Body of pancreas (tissue), 4 donors: Measurements from ENCODE around the gene E2F1. TPM values are rescaled to one million over a fixed set of nuclear protein-coding genes. Genes with fewer than 3 reads are reported as not detected.

ENCODE experiments used
- ATAC-seq: fragments of 150-250 bp; one replicate; pipeline ENCODE4 v1.9.1; 2016
- DNase-seq, 4 donors: peaks; one replicate each; pipeline ENCODE4 v3.0.0-alpha.2; 2019
- H3K27ac ChIP-seq, 4 donors: fragments of 200-600 bp; sonication (generic); 1 replicate in 3 of 4; 2 replicates in 1 of 4; pipeline versions ENCODE4 v1.5.1 to v1.6.1; 2016 to 2019; ENCODE audit warnings: mild to moderate bottlenecking in 1 of 4, mixed read lengths in 1 of 4, moderate library complexity in 1 of 4
- H3K27me3 ChIP-seq, 2 donors: fragments of 200-600 bp; sonication (generic); one replicate each; pipeline ENCODE4 v1.6.0; 2016; ENCODE audit warnings: mild to moderate bottlenecking in 1 of 2
- H3K36me3 ChIP-seq, 2 donors: fragments of 200-600 bp; sonication (generic); replicated peaks in 1 of 2; 2 replicates each; pipeline ENCODE4 v1.5.1; 2016; ENCODE audit warnings: low read depth in 2 of 2; ENCODE audit not compliant: insufficient read depth in 1 of 2
- H3K4me1 ChIP-seq: fragments of 200-600 bp; sonication (generic); one replicate; pipeline ENCODE4 v1.6.0; 2016
- H3K4me3 ChIP-seq, 2 donors: fragments of 200-600 bp; sonication (generic); 1 replicate in 1 of 2; 2 replicates in 1 of 2; pipeline ENCODE4 v1.5.1; 2016 to 2019
- H3K9me3 ChIP-seq, 3 donors: fragments of 200-600 bp; sonication (generic); 1 replicate in 2 of 3; 2 replicates in 1 of 3; pipeline ENCODE4 v1.5.1; 2016
- POLR2A ChIP-seq, 3 donors: fragments of 450-650 bp; IDR thresholded peaks; one replicate each; pipeline ENCODE4 v1.6.1; 2016; ENCODE audit warnings: antibody characterized with exemption in 3 of 3, mild to moderate bottlenecking in 2 of 3
- WGBS, 2 donors: methylation state at CpG; one replicate each; pipeline ENCODE4 v1.1.5; 2017; 5-methylcytosine and 5-hydroxymethylcytosine counted together
- intact Hi-C: fragments of 100-400 bp; cut with DNase I; formaldehyde crosslinking; loops from one replicate; pipeline ENCODE4 v1.15.1; 2023
- total RNA-seq, 2 donors: library from RNA; depleted of rRNA; stranded (reverse); fragments of >200 nt; gene quantifications; one replicate each; pipeline ENCODE4 v1.1.0, GENCODE V29; 2016
- TF ChIP-seq, protein P1 (sequence below), 7 experiments: fragments of 450-650 bp in 4 of 7; fragments of 200-600 bp in 3 of 7; sonication (generic) in 3 of 7; IDR thresholded peaks; one replicate each; pipeline ENCODE4 v1.5.1; 2016 to 2019; ENCODE audit warnings: antibody characterized with exemption in 7 of 7

Gene E2F1
- total RNA-seq, 2 donors from 2014 or later: 0.66 TPM; not detected in 1

DNA sequence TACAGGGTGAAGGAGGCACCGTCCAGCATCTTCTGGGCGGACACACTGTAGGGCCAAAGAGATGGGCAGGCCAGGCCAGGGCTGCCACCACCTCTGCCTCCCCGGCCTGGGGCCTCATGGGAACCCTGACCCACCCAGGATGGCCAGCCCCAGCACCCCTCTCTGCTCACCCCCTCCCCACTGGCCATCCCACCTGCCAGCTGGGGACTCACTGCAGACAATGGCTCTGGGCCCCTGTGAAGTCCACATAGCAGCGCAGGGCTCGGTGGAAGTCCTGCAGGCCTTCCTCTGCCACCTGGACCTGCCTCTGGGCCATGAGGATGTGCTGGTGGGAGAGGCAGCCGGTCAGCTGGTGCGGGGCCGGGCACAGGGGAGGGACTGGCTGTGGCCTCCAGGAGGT is 27.7 kb downstream of the E2F1 start:
- 89 to 95% methylated on average over 5 to 8 of the region's 8 CpGs for WGBS, 2 donors
- H3K36me3 ChIP-seq: no peaks in the 10 kb centered on the region
- peaks cover 28% of the 10 kb centered on the region for H3K4me1 ChIP-seq
- ATAC-seq (no peak), DNase-seq (no peak)
- no peak overlapping the region for H3K4me3 ChIP-seq
- H3K9me3 ChIP-seq: no peaks in the 10 kb centered on the region
- H3K27ac ChIP-seq: no peak overlapping the region
- H3K27me3 ChIP-seq: no peaks in the 10 kb centered on the region
- TF ChIP-seq POLR2A (IDR thresholded peaks at IDR 0.05): no peak
- TF ChIP-seq, protein P1, sequence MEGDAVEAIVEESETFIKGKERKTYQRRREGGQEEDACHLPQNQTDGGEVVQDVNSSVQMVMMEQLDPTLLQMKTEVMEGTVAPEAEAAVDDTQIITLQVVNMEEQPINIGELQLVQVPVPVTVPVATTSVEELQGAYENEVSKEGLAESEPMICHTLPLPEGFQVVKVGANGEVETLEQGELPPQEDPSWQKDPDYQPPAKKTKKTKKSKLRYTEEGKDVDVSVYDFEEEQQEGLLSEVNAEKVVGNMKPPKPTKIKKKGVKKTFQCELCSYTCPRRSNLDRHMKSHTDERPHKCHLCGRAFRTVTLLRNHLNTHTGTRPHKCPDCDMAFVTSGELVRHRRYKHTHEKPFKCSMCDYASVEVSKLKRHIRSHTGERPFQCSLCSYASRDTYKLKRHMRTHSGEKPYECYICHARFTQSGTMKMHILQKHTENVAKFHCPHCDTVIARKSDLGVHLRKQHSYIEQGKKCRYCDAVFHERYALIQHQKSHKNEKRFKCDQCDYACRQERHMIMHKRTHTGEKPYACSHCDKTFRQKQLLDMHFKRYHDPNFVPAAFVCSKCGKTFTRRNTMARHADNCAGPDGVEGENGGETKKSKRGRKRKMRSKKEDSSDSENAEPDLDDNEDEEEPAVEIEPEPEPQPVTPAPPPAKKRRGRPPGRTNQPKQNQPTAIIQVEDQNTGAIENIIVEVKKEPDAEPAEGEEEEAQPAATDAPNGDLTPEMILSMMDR (IDR thresholded peaks at IDR 0.05): no peak
- intact Hi-C loops: loop anchor here (10.0 kb wide), 1 partner anchor 204 kb away; no protein-coding TSS in a partner anchor

DNA sequence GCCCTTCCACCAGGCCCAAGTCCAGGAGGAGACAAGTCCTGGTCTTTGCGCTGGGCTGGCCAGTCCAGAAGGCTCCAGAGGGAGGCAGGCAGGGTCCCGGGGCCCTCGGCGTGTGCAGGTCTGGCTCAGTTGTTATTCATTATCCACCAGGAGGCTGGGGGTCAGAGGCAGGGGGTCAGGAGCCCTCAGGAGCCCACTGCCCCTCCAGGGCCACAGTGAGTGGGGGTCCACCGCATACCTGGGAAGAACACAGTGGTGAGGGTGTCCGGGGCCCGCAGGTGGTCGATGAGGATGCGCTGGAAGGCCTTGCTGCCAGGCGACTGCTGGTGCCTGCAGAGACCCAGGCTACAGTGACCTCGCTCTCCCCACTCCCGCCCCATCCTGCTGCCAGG is 28.5 kb downstream of the E2F1 start:
- intact Hi-C loops: loop anchor here (10.0 kb wide), 1 partner anchor 203 kb away; no protein-coding TSS in a partner anchor
- WGBS, 2 donors: 92 to 94% methylated on average over 5 to 12 of the region's 12 CpGs

DNA sequence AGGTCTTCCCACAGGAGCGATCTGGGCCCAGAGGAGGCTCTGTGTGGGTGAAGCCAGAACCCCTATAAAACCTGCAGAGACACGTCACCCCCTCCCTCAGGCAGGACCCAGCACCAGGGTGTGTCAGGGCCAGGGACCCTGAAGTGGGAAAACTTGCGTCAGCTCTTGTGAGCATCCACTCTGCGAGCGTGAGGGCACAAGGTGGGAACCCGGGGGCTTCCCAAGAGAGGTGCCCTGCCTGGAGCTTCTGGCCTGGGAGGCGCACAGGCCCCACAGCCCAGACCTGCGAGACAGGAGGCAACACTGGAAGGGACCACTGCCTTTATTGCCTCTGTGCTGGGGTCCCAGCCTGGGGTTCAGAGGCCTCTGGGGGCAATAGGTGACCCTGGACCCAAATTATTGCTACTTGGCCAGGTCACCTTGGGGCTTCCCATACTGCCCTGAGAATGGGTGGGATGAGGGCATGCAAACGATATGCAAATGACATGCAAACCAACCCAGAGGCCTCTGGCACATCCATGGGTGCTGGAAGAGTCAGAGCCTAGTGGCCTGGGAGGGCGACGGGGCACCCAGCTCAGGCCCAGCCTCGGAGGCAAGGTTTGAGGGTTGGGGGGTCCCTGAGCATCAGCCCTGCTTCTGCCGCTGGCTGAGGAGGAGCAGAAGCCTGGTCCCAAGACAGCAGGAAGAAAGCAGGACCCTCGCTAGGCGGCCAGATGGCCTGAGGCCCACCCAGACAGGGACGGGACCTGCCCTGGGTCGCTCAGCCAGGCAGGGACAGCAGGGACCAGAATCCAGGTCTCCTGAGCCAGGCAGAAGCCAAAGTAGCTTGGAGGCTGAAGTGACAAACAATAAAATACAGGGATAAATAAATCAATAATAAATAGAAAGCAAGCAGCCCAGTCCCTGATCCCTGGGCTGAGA is 29.1 kb downstream of the E2F1 start:
- DNase-seq: no peak
- no peak for ATAC-seq
- 94 to 98% methylated on average over 8 to 17 of the region's 17 CpGs for WGBS, 2 donors
- no peak for TF ChIP-seq POLR2A (IDR thresholded peaks at IDR 0.05)
- TF ChIP-seq, protein P1 (IDR thresholded peaks at IDR 0.05): no peak
- Histone ChIP-seq H3K36me3 (no peaks in the 10 kb centered on the region), H3K4me1 (peaks cover 29% of the 10 kb centered on the region), H3K27me3 (no peaks in the 10 kb centered on the region), H3K4me3 (no peak overlapping the region), H3K27ac (no peak overlapping the region), H3K9me3 (no peaks in the 10 kb centered on the region)
- intact Hi-C loops: loop anchor here (10.0 kb wide), 1 partner anchor 202 kb away; no protein-coding TSS in a partner anchor

More for the DNA sequence above, 28.5 kb downstream of the E2F1 start:
- ATAC-seq (no peak), DNase-seq (no peak)
- H3K4me1 ChIP-seq: peaks cover 31% of the 10 kb centered on the region
- TF ChIP-seq, protein P1 (IDR thresholded peaks at IDR 0.05): no peak
- no peak for TF ChIP-seq POLR2A (IDR thresholded peaks at IDR 0.05)
- no peaks in the 10 kb centered on the region for H3K36me3 ChIP-seq
- no peak overlapping the region for H3K27ac ChIP-seq
- no peak overlapping the region for H3K4me3 ChIP-seq
- no peaks in the 10 kb centered on the region for H3K27me3 ChIP-seq
- H3K9me3 ChIP-seq: no peaks in the 10 kb centered on the region

DNA sequence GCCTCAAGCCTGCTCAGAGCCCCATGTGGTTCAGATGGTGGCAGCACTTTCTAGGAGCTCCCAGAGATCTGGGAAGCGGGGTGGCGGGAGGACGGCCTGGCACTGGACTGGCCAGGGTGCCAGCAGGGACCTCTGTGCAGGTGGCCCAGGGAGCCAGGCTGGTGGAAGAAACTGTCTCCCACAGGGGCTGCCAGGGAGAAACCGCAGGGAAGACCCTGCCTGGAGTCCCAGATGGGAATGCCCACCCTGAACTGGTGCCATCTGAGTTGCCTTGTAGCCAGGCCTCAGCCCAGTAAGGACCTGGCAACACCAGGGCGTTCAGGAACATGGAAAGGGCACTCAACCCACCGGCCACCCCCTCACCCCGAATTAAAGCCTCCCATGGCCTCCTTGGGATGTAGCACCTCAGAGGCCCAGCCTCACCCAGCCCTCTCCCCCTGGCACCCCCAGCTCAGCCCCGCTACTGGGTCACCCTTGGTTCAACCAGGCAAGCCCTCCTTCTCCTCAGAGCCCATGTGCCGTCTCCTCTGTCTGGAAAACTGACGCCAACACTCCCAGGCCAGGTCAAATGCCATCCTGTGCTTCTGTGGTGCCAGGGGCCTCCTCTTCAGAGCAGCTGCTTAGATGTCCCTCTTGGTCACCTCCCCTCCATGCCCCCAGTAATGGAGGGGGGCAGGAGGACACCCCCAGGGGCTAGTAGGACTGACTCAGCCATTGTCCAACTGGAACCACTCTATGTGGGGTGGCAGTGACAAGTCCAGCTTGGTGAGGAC is 30.0 kb downstream of the E2F1 start:
- H3K27ac ChIP-seq: peak overlapping the region in 1 of 4 donors; percentile 93
- no peak for ATAC-seq

More for the DNA sequence above, 30.0 kb downstream of the E2F1 start:
- Histone ChIP-seq H3K27me3 (no peaks in the 10 kb centered on the region), H3K4me1 (peaks cover 29% of the 10 kb centered on the region), H3K36me3 (no peaks in the 10 kb centered on the region), H3K9me3 (no peaks in the 10 kb centered on the region), H3K4me3 (no peak overlapping the region)
- no peak for TF ChIP-seq POLR2A (IDR thresholded peaks at IDR 0.05)
- TF ChIP-seq, protein P1 (IDR thresholded peaks at IDR 0.05): no peak
- intact Hi-C loops: loop anchor here (10.0 kb wide), 1 partner anchor 201 kb away; no protein-coding TSS in a partner anchor
- WGBS, 2 donors: 96 to 100% methylated on average over 3 to 10 of the region's 10 CpGs
- no peak for DNase-seq
